H54 (cell line): ENCODE data around the gene SRRM1.

ENCODE experiments used
- DNase-seq: peaks from one replicate; pipeline ENCODE4 v3.0.0; 2011; ENCODE audit warnings: low spot score, mixed read lengths; ENCODE audit not compliant: insufficient read length
- FAIRE-seq: peaks from 3 replicates; lab custom pipeline; 2011; peaks lifted over from hg19 to GRCh38; lab: Jason Lieb, UNC
- POLR2A ChIP-seq: IDR thresholded peaks from 2 replicates; pipeline ENCODE4 v1.6.1; 2011; ENCODE audit warnings: low read depth, mild to moderate bottlenecking, low read length

SRRM1 gene

GRCh38 chr1:24635195-24635843, 7.8 kb upstream of the SRRM1 start:
- TF ChIP-seq POLR2A, result no peak
- DNase-seq (peak; percentile 13), FAIRE-seq (peak; percentile 97)

DNA sequence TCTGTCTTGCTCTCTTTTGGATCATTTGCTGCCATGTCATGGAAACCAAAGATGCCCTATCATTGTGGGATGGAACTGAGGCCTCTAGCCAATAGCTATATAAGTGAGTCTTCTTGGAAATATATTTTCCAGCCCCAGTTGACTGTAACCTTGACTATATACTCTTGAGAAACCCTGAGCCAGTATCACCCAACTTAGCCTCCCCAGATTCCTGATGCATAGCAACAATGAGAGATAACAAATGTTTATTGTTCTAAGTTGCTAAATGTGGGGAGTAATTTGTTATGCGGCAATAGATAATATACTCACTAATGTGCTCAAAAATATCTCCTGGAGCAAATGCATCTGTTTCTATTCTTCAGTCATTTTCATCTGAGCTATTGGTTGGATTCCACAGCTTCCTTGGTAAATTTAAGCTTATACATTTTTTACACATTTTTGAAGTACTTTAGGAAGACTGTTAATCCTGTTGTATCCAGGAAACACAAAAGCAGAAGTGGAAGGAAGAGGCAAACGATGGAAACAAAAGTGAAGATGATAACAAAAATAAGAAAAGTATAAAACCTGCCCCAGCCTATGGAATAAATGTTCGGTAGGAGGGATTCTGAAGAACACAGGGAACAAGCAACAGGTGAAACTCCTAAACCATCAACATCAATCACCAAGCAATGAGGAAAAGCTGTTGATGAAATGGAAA, 6.3 kb upstream of the SRRM1 start:
- no peak for TF ChIP-seq POLR2A
- DNase-seq (no peak), FAIRE-seq (no peak)

GRCh38 chr1:24639094-24639493, 4.0 kb upstream of the SRRM1 start:
- no peak for TF ChIP-seq POLR2A
- no peak for FAIRE-seq
- DNase-seq, result no peak

GRCh38 chr1:24639881-24640280, 3.2 kb upstream of the SRRM1 start:
- DNase-seq (no peak), FAIRE-seq (no peak)
- TF ChIP-seq POLR2A, result no peak

DNA sequence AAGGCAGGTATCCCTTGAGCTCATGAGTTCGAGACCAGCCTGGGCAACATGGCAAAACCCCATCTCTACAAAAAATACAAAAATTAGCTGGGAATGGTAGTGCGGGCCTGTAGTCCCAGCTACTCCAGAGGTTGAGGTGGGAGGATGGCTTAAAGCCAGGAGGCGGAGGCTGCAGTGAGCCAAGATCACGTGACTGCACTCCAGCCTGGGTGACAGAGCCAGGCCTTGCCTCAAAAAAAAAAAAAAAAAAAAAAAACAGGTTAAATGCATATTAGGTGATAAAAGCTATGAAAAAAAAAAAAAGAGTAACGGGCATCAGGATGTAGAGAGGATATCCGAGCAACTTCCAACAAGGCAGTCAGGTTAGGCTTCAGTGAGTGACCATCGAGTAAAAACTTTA, 2.8 kb upstream of the SRRM1 start:
- no peak for FAIRE-seq
- no peak for DNase-seq
- TF ChIP-seq POLR2A, result no peak

DNA sequence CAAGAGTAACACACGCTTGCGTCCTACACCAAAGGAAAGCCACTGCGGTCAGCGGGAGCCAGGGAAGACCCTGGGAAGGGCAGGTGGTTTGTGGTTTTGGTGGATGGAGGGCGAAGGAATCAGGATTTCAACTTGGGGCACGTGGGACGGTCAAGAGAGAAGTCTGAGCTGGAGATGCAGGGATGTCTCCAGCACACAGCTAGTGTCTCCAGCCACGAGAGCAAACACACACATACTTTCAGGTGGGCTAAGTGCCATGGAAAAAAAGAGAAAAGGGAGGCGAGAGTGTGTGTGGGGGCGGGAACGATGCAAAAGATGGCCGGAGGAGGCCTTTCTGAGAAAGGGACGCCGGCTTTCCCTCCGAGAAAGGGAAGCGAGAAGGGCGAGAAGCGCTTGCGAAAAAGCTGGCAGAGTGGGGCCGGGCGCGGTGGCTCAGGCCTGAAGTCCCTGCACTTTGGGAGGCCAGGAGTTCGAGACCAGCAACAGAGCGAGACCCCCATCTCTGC, 1.4 kb upstream of the SRRM1 start:
- TF ChIP-seq POLR2A, result no peak
- FAIRE-seq (no peak), DNase-seq (peak; percentile 9)

DNA sequence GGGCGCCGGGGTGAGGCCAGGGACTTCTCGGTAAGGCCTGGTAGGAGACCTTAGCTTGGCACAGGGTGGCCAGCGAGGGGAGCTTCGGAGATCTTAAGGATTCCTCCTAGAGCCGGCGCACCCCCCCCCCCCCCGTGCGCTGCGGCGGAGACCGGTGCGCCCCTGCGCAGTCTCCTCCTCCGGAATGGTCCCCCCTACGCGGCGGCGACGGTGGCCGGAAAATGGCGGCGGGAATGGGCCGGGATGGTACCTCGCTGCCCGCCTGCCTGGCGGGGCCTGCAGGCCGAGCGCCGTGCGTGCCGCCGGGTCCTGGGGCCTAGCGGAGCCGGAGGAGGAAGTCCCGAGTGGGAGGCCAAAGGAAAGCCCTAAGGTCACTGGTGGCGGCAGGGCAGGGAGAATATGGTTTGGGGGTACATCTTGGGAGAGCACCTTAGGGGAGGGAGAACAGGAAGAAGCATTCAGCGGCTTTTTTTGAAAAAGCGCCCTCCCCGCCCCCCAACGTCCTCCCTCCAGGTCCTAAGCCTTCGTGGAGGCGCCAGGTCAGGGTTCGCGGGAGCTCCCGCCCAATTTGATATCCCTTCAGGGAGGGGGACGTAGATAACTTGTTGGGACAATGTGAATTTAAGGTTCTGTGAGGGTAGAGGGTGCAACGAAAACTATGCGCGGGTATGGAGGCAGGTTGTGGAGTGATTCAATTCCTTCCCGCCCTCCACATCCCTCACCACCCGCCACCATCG, 429 bp downstream of the SRRM1 start:
- FAIRE-seq (no peak), DNase-seq (peak; percentile 9)
- TF ChIP-seq POLR2A, result no peak

DNA sequence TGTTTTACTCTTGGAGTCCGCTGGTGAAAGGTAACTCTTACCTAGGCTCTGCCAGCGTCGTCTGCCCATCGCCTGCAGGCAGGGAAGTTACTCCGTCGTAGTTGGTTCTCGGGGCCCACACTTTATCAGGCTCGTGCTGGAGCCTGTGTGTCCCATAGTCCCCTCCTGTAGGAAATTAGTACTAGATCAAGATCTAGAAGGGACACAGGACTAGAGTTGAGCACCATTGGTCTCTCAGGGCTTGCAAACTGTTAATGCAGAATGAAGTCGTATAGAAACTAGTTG, 940 bp downstream of the SRRM1 start:
- DNase-seq, result no peak
- no peak for FAIRE-seq
- TF ChIP-seq POLR2A, result no peak

DNA sequence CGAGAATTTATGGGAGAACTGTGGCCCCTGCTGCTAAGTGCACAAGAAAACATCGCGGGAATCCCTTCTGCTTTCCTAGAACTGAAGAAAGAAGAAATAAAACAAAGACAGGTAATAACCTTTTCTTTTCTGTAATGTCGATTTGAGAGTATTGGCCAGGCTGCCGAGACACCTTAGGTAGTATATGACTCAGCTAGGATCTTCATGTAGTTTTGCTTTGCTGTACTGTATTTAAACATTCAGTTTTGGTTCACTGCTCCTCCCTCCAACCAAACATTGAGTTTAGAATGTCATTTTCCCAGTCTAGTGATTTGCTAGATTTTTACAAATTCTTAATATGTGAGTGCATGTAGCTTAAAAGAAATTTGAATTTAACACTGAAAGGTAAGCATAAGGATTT, 5.8 kb downstream of the SRRM1 start:
- FAIRE-seq (no peak), DNase-seq (no peak)
- no peak for TF ChIP-seq POLR2A

GRCh38 chr1:24652382-24652781, 9.3 kb downstream of the SRRM1 start:
- FAIRE-seq, result no peak
- TF ChIP-seq POLR2A, result no peak
- DNase-seq, result no peak

GRCh38 chr1:24654010-24654409, 10.9 kb downstream of the SRRM1 start:
- FAIRE-seq (no peak), DNase-seq (no peak)
- no peak for TF ChIP-seq POLR2A

DNA sequence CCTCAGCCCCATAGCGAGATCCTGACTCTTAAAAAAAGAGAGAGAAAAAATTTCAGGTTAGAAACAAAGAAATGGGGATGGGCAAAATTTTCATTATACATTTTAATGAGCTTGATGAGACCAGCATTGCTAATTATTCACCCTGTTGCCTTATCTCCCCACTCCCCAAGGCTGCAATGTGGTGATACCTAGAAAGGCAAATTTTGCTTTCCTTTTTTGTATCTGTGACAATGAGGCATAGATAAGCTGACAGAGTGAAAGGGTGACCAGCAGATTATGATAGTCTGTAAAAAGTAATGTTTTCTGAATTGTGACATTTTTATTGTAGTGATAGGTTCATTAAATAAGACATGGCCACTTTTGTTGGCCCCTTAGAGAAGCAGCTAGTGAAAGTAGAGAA, 12.9 kb downstream of the SRRM1 start:
- DNase-seq, result no peak
- TF ChIP-seq POLR2A, result no peak
- FAIRE-seq, result no peak

DNA sequence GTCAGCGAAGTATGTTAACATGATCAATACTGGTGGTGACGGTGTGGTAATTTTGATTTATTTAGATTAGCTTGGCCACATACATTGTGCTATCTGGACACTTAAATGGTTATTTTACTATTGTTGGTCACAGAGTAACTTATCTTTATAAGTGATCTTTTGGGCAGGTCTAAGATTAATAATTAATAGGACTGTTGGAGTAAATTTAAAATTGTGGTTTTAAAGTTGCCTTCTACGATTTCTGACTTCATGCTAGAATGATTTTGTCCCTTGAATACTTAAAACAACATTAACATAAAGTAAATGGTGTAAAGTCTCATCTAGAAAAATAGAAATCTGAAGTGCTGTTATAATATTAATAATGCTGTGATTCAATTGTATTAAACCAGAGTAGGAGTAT, 14.7 kb downstream of the SRRM1 start:
- DNase-seq, result no peak
- no peak for TF ChIP-seq POLR2A
- FAIRE-seq, result no peak

DNA sequence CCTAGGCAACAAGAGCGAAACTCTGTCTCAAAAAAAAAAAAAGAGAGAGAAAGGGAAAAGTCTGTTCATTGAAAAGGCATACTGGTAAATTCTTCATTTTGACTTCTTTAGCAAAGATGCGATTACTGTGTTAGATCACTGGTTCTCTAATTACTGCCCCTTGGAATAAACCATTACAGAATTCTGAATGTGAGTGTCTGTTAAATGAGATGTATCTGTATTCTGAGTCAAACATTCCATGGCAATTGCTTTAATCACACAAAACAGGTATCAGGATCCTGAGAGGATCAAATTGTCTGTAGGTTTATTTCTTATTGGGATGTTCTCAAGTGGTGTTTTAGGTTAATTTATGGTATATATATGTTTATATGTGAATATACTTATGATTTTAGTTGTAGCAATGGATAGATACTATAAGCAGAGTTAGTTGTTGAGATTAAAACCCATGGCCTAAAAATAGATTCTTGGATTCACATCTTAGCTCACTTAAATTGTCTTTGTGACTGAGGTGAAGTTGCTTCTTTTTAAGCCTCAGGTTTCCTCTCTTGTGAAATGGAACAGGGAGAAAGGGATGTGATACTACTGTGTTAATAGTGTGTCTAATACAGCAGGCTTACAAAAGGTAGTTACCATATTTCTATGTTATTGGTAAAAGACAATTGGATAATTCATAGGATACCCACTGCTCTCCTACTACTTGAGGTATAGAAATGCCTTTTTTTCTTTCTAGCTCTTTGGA, 16.2 kb downstream of the SRRM1 start:
- TF ChIP-seq POLR2A, result no peak
- no peak for FAIRE-seq
- DNase-seq, result no peak
